Measurements from ENCODE around the gene CRYBB3.
"Not testable (repeated sequence)": the region's sequence is repeated elsewhere in the genome, so short reads cannot be mapped to it uniquely, and the experiment has no call there.

DNA sequence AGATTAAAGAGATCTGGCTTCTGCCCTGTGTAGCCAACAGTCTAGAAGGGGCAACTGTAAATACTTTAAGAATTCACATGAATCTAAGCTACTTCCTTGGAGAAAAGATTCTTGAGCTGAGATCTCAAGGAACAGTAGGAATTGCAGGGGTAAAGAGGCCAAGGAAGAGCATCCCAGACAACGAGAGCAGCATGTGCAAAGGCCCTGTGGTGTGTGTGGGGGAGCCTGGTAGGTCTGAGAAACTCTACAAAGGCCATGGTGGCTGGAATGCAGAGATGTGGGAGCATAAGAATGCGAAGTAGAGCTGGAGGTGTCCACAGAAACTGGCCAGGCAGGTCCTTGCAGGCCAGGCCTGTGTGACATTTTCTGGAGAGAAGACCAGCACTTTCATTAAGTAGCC, 31.1 kb downstream of the CRYBB3 start:
- TF ChIP-seq POLR2A (IDR thresholded peaks at IDR 0.05; ENCODE audit: low read depth, low read length); JUN (IDR thresholded peaks at IDR 0.05; ENCODE audit: borderline replicate concordance, insufficient read depth, insufficient read length, low read depth); EZH2 (IDR thresholded peaks at IDR 0.05; ENCODE audit: borderline replicate concordance, low read depth, low read length, severe bottlenecking); POLR2AphosphoS5 (IDR thresholded peaks at IDR 0.05; ENCODE audit: insufficient read depth, low read depth, low read length); FOS (IDR thresholded peaks at IDR 0.05; ENCODE audit: borderline replicate concordance, insufficient read depth, low read length); MYC (IDR thresholded peaks at IDR 0.05; ENCODE audit: low read depth, low read length); GATA2 (IDR thresholded peaks at IDR 0.05; ENCODE audit: insufficient read depth, insufficient read length, low read depth, low read length): not testable (repeated sequence)
- TF ChIP-seq, protein P1, sequence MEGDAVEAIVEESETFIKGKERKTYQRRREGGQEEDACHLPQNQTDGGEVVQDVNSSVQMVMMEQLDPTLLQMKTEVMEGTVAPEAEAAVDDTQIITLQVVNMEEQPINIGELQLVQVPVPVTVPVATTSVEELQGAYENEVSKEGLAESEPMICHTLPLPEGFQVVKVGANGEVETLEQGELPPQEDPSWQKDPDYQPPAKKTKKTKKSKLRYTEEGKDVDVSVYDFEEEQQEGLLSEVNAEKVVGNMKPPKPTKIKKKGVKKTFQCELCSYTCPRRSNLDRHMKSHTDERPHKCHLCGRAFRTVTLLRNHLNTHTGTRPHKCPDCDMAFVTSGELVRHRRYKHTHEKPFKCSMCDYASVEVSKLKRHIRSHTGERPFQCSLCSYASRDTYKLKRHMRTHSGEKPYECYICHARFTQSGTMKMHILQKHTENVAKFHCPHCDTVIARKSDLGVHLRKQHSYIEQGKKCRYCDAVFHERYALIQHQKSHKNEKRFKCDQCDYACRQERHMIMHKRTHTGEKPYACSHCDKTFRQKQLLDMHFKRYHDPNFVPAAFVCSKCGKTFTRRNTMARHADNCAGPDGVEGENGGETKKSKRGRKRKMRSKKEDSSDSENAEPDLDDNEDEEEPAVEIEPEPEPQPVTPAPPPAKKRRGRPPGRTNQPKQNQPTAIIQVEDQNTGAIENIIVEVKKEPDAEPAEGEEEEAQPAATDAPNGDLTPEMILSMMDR (IDR thresholded peaks at IDR 0.05; ENCODE audit: extremely low read depth in 1 of 2, insufficient read depth in 1 of 2, low read depth in 1 of 2, low read length in 2 of 2) = not testable (repeated sequence)

Measured in endothelial cell of umbilical vein (primary cell).